ENCODE data around the gene ACOT13. TPM values are rescaled to one million over a fixed set of nuclear protein-coding genes. Genes with fewer than 3 reads are reported as not detected.
A peak's percentile ranks its signal among the peaks of the same experiment; 100 is the strongest.
"Not testable (repeated sequence)": the region's sequence is repeated elsewhere in the genome, so short reads cannot be mapped to it uniquely, and the experiment has no call there.

ACOT13 gene
- total RNA-seq, 1 donor from 2014 or later = 25.3 TPM

DNA sequence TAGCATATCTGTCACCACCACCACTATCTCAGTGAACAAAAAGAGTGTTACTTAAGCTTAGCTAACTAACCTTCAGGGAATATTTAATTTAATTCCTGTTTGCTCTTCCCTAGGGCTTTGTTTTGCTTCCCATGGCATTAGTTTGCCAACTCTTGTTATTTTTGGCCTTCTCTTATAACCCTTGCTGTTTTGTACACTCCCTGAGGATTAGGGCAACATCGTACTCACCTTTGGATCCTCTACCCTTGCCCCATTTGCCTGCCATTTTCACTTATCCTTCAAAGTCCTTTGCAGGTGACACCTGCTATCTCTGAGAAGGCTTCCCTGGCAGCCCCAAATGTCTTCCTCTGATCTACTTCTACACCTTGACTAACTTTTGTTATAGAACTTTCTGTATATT lies 23.7 kb downstream of the ACOT13 start:
- DNase-seq = no peak
- intact Hi-C loops (cut with micrococcal nuclease) = loop anchor here (10.0 kb wide), 1 partner anchor 46 kb away; the partner anchor contains the start of gene KIAA0319
- Mint-ChIP-seq H3K4me3 (no peak overlapping the region), H3K27me3 (no peaks in the 10 kb centered on the region), H3K27ac (no peak overlapping the region), H3K9me3 (no peaks in the 10 kb centered on the region), H3K4me1 (peaks cover 6% of the 10 kb centered on the region), H3K36me3 (ENCODE audit: low read depth) (peaks cover 3% of the 10 kb centered on the region)

DNA sequence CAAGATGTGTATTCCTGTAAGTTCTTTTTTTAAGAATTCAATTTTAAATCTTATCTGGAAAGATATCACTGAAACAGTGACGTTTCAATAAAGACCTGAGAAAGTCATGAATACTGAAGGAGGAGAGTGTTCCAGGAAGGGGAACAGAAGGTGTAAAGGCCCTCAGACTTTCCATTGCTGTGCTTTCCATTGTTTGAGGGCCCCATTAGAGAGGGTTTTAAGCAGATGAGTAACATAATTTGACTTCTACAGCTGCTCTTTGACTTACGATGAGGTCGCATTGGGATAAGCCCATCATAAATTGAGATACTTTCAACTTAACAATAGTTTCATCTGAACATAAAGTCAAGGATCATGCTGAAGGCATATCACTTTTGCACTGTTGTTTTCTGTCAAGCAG lies 24.7 kb downstream of the ACOT13 start:
- H3K4me1 Mint-ChIP-seq = peaks cover 10% of the 10 kb centered on the region
- no peak overlapping the region for H3K4me3 Mint-ChIP-seq
- H3K27ac Mint-ChIP-seq = no peak overlapping the region
- H3K36me3 Mint-ChIP-seq (ENCODE audit: low read depth) = peaks cover 3% of the 10 kb centered on the region
- intact Hi-C loops (cut with micrococcal nuclease) = loop anchor here (10.0 kb wide), 1 partner anchor 47 kb away; the partner anchor contains the start of gene KIAA0319
- H3K9me3 Mint-ChIP-seq = no peaks in the 10 kb centered on the region
- no peaks in the 10 kb centered on the region for H3K27me3 Mint-ChIP-seq
- DNase-seq = no peak

DNA sequence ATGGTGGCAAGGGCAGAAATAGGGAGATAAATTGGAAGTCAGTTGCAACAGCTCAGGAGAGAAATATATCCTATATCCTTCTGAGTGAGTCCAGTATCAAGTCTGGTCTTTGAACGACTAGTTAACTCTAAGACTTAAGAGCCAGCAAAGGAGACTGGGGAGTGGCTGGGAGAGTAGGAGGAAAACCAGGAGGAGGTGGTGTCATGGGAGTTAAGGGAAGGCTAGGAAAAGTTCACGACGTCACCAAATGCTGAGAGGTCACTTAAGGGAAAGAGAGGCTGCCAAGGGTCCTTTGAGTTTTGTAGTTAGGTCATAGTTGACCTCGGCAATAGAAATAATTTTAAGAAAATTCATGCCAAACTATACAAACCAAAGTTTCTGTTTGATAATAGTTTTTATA lies 25.1 kb downstream of the ACOT13 start:
- Mint-ChIP-seq H3K36me3 (ENCODE audit: low read depth) (peaks cover 3% of the 10 kb centered on the region), H3K9me3 (no peaks in the 10 kb centered on the region), H3K27me3 (no peaks in the 10 kb centered on the region), H3K4me3 (no peak overlapping the region), H3K27ac (no peak overlapping the region), H3K4me1 (peaks cover 10% of the 10 kb centered on the region)
- intact Hi-C loops (cut with micrococcal nuclease) = loop anchor here (10.0 kb wide), 1 partner anchor 47 kb away; the partner anchor contains the start of gene KIAA0319
- DNase-seq = no peak

DNA sequence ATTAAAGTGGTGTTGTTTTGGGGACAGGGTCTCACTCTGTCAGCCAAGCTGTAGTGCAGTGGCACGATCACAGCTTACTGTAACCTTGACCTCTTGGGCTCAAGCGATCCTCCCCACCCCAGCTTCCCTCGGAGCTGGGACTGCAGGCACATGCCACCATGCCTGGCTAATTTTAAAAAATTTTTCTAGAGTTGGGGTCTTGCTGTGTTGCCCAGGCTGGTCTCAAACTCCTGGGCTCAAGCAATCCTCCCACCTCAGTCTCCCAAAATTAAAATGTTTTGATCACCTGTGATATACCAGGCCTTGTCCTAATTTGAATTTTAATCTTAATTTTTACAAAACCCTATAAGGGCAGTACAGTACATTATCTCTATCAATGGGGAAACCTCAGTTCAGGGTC lies 25.5 kb downstream of the ACOT13 start:
- H3K36me3 Mint-ChIP-seq (ENCODE audit: low read depth) = peaks cover under 1% of the 10 kb centered on the region
- H3K9me3 Mint-ChIP-seq = no peaks in the 10 kb centered on the region
- no peak overlapping the region for H3K27ac Mint-ChIP-seq
- no peaks in the 10 kb centered on the region for H3K27me3 Mint-ChIP-seq
- no peak overlapping the region for H3K4me3 Mint-ChIP-seq
- intact Hi-C loops (cut with micrococcal nuclease) = loop anchor here (10.0 kb wide), 1 partner anchor 48 kb away; the partner anchor contains the start of gene KIAA0319
- no peak for DNase-seq
- H3K4me1 Mint-ChIP-seq = peaks cover 10% of the 10 kb centered on the region

DNA sequence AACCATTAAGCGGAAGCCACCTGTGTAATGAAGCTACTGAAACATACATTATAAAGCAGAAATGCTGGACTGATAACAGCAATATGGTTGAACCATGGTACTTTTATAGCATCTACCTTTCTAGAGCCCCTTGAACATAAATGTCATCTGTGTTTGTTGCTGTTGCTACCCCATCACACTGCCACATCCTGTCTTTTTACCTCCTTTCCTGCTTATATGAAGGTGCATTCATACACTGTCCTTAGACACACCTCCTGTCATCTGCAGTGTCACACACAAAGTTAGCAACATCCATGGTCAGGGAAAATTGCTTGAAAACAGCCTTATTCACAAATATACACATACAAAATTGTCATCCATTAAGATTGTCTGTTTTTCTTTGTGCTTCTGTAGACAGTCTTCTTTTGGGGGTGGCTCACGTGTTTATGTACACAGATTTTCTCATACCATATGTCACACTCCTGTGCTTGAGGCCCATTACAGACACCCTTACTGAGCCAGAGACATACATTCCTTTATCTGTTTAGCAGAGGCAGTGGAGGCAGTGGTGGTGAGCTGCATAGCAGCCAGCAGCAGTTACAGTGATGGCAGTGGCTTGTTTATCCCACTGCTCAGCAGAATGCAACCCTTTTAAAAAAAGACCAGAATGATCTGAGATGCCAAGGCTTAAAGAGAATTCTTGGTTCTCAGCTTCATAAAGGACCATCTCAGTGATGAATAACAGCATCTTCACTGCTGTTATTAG lies 26.1 kb downstream of the ACOT13 start:
- H3K27ac Mint-ChIP-seq = no peak overlapping the region
- intact Hi-C loops (cut with micrococcal nuclease) = loop anchor here (10.0 kb wide), 1 partner anchor 48 kb away; the partner anchor contains the start of gene KIAA0319

DNA sequence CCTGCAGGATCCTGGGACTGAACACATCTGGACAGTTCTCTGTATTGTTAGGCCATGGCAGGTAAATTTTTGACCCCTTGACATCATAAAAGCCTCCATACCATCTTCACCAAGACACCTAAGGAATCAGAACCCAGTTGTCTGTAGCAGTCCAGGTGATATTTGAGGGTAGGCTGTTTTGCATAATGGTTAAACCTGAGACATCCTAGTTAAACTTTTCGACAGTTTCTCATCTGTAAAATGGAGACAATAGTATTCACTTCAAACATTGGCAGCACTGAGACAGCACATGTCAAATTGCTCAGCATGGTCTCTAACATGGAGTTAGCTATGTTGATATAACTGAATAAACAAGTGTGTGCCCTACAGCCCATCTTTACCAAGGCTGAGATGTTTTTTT lies 27.3 kb downstream of the ACOT13 start:
- peaks cover 7% of the 10 kb centered on the region for H3K36me3 Mint-ChIP-seq (ENCODE audit: low read depth)
- no peak for DNase-seq
- H3K4me3 Mint-ChIP-seq = no peak overlapping the region
- intact Hi-C loops (cut with micrococcal nuclease) = loop anchor here (10.0 kb wide), 1 partner anchor 49 kb away; the partner anchor contains the start of gene KIAA0319
- no peaks in the 10 kb centered on the region for H3K27me3 Mint-ChIP-seq
- H3K9me3 Mint-ChIP-seq = no peaks in the 10 kb centered on the region
- H3K4me1 Mint-ChIP-seq = peaks cover 10% of the 10 kb centered on the region
- no peak overlapping the region for H3K27ac Mint-ChIP-seq

More for the DNA sequence above, 26.1 kb downstream of the ACOT13 start:
- H3K9me3 Mint-ChIP-seq = no peaks in the 10 kb centered on the region
- no peak for DNase-seq
- H3K27me3 Mint-ChIP-seq = no peaks in the 10 kb centered on the region
- no peak overlapping the region for H3K4me3 Mint-ChIP-seq
- H3K36me3 Mint-ChIP-seq (ENCODE audit: low read depth) = peaks cover 3% of the 10 kb centered on the region
- H3K4me1 Mint-ChIP-seq = peaks cover 10% of the 10 kb centered on the region

DNA sequence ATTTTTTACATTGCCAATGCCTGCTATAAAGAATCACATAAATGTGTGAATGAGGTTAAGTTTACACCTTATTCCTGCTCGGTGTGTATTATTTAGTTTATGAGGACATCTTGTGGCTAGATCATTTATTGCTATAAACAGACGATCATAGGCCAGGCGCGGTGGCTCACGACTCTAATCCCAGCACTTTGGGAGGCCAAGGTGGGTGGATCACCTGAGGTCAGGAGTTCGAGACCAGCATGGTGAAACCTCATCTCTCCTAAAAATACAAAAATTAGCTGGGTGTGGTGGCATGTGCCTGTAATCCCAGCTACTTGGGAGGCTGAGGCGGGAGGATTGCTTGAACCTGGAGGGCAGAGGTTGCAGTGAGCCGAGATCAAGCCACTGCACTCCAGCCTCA lies 28.8 kb downstream of the ACOT13 start:
- Mint-ChIP-seq H3K36me3 (ENCODE audit: low read depth) (peaks cover 14% of the 10 kb centered on the region), H3K4me1 (peaks cover 17% of the 10 kb centered on the region)
- H3K9me3 Mint-ChIP-seq, H3K4me3 Mint-ChIP-seq, H3K27ac Mint-ChIP-seq, H3K27me3 Mint-ChIP-seq: not testable (repeated sequence)
- DNase-seq = peak; percentile 76
- intact Hi-C loops (cut with micrococcal nuclease) = loop anchor here (1.0 to 10.0 kb wide), 3 partner anchors 51 to 263 kb away; partner anchors contain the start of gene KIAA0319

DNA sequence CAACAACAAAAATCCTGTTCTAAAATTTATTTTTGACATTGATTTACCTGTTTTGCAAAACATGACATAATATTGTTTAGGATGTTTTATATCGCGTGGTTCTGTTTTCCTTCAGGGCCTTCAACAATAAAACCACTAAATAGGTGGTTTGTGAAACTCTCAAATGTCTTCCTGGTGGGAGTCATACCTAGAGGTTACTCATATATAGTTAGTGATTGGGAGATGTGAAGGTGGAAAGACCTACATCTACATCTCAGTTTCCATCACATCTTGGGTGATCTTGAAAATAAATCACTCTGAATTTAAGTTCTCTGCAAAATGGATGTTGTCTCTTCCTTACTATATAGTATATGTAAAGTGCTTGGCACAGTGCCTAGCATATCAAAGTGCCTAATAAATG lies 29.2 kb downstream of the ACOT13 start:
- H3K36me3 Mint-ChIP-seq (ENCODE audit: low read depth) = peaks cover 18% of the 10 kb centered on the region
- DNase-seq = no peak
- H3K27ac Mint-ChIP-seq = peak overlapping the region; percentile 8
- intact Hi-C loops (cut with micrococcal nuclease) = loop anchor here (5.0 to 10.0 kb wide), 2 partner anchors 51 to 264 kb away; partner anchors contain the start of gene KIAA0319
- no peaks in the 10 kb centered on the region for H3K9me3 Mint-ChIP-seq
- H3K27me3 Mint-ChIP-seq = no peaks in the 10 kb centered on the region
- H3K4me1 Mint-ChIP-seq = peaks cover 20% of the 10 kb centered on the region
- H3K4me3 Mint-ChIP-seq = no peak overlapping the region

DNA sequence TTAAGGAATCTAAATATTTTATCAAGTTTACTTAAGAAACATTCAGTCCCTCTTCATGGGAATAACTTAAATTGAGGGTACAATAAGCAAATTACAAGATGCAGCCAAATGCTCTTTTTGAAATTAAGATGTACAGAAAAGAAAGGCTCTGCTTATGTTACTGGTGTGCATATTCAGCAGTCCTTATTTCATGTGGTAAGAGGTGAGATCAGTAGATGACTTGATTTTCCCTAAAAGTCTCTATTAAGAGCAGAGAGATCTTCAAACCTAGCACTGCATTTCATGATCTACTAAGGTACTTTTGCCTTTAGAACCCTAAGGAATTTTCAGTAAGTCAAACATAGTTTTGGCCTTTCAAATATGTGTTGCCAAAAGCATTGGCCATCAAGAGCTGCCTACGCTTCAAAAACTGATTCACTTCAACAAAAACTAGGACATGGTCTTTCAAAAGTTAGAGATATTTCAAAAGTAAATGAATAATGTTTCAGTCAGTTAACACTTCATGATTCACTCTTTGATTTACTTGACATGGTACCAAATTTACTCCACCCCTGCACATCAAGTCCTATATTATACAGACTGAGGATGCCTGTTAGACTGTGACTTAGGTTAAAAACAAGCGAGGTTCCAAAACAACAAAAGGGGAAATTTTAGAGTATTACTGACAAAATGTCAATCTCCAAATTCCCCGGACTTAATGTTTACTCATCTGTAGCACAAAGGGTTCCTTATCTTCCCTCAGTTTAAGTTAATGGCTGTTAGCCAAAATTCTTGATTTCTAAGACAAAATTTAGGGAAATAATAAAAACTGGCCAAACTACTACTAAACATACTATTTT lies 32.9 kb downstream of the ACOT13 start:
- peaks cover 21% of the 10 kb centered on the region for H3K4me1 Mint-ChIP-seq
- intact Hi-C loops (cut with micrococcal nuclease) = loop anchor here (5.0 to 10.0 kb wide), 3 partner anchors 32 to 267 kb away; partner anchors contain the start of genes ACOT13, KIAA0319 and TDP2

DNA sequence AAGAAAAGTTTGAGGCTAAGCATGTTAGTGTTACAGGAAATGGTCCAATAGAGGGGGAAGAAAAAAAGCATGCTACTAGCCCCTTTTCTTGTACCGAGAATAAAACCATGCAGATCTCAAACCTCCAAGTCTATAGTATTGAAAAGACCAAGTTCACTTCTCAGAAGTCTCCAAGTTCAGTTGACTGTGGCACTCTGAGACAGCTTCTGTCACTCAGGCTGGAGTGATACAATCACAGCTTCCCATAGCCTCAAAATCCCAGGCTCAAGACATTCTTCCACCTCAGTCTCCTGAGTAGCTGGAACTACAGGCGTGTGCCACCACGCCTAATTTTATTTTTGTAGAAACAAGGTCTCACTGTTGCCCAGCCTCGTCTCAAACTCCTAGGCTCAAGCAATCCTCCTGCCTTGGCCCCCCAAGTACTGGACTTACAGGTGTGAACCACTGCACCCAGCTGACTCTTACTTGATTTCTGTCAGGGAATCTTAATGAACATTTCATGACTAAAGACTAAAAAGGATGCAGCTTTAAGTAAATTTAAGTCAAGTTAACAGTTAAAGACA lies 35.9 kb downstream of the ACOT13 start:
- H3K9me3 Mint-ChIP-seq = no peaks in the 10 kb centered on the region
- H3K4me3 Mint-ChIP-seq = no peak overlapping the region
- no peak overlapping the region for H3K27ac Mint-ChIP-seq
- H3K4me1 Mint-ChIP-seq = peaks cover 17% of the 10 kb centered on the region
- H3K36me3 Mint-ChIP-seq (ENCODE audit: low read depth) = peaks cover 68% of the 10 kb centered on the region
- intact Hi-C loops (cut with micrococcal nuclease) = loop anchor here (5.0 kb wide), 1 partner anchor 36 kb away; the partner anchor contains the start of genes ACOT13 and TDP2
- no peak for DNase-seq
- no peaks in the 10 kb centered on the region for H3K27me3 Mint-ChIP-seq

More for the DNA sequence above, 32.9 kb downstream of the ACOT13 start:
- H3K27ac Mint-ChIP-seq = peak overlapping the region; percentile 71
- DNase-seq = no peak
- no peaks in the 10 kb centered on the region for H3K27me3 Mint-ChIP-seq
- H3K9me3 Mint-ChIP-seq = no peaks in the 10 kb centered on the region
- H3K36me3 Mint-ChIP-seq (ENCODE audit: low read depth) = peaks cover 42% of the 10 kb centered on the region
- no peak overlapping the region for H3K4me3 Mint-ChIP-seq

DNA sequence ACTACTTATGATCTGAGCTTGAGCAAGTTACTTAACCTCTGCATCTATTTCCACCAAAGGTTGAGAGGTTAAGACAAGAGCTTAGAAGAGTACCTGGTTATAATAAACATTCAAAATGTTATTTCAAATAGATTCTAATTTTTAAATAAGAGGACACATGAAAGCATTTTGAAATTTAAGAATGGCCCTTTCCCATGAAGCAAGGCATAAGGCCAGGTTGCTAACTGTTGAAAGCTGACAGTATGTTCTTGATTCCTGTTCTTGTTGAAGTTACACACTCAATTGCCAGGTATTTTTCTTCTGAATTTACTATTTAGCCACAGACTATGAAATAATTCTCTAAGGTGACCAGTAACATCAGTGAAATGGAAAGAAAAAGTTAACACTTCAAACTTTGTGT lies 37.6 kb downstream of the ACOT13 start:
- H3K27me3 Mint-ChIP-seq = no peaks in the 10 kb centered on the region
- no peak overlapping the region for H3K4me3 Mint-ChIP-seq
- peaks cover 76% of the 10 kb centered on the region for H3K36me3 Mint-ChIP-seq (ENCODE audit: low read depth)
- H3K9me3 Mint-ChIP-seq = no peaks in the 10 kb centered on the region
- H3K4me1 Mint-ChIP-seq = peaks cover 20% of the 10 kb centered on the region
- DNase-seq = no peak
- H3K27ac Mint-ChIP-seq = no peak overlapping the region
- intact Hi-C loops (cut with micrococcal nuclease) = loop anchor here (5.0 kb wide), 1 partner anchor 37 kb away; the partner anchor contains the start of genes ACOT13 and TDP2

DNA sequence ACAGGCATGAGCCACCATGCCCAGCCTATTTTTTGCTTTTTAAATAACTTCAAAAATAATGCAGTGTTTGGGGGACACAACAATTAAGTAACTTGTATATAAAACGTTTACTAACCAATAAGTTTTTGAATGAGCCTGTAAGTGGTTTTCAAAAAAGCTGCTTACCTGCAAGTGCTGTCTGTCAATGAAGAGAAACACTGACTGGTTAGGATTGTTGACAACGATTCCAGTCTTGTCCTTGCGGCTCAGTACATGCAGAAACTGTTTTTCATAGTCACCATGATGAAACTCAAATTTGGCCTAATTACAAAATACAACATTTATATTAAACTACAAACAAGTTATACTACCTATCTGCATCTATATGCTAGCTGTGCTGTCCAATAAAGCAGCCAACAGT lies 41.7 kb downstream of the ACOT13 start:
- Mint-ChIP-seq H3K27ac (no peak overlapping the region), H3K9me3 (no peaks in the 10 kb centered on the region), H3K36me3 (ENCODE audit: low read depth) (peaks cover 81% of the 10 kb centered on the region), H3K4me1 (peaks cover 33% of the 10 kb centered on the region), H3K4me3 (no peak overlapping the region), H3K27me3 (no peaks in the 10 kb centered on the region)
- intact Hi-C loops (cut with micrococcal nuclease) = no loop called here
- DNase-seq = no peak

DNA sequence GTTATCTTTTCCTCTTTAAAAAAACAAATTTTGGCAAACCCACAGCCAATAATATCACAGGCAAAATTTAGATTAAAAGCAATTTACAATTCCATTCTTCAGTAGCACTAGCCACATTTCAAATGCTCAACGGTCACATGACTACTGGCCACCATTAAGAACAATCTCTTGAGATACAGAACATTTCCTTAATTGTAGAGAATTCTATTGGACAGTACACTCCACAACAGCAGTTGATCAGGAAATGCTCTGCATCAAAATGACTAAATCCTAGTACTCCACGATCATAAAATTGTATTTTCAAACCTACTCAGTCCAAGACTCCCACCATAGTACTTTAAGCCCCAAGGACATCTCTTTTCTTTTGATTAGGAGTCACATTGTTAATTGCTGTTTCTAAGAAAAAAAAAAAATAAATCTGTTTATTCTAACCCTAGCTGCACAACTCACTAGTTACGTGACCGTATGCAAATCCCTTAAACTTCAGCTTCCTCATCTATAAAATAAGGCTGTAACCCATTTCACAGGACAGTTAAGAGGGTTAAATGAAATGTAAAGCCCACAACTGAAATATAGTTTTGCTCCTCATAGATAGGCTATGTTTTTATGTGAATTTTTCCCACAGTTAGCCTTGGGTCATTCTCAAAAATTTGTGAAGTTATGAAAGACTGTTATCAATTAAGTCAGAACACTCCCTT lies 42.3 kb downstream of the ACOT13 start:
- Mint-ChIP-seq H3K27me3 (no peaks in the 10 kb centered on the region), H3K4me3 (no peak overlapping the region), H3K4me1 (peaks cover 38% of the 10 kb centered on the region), H3K36me3 (ENCODE audit: low read depth) (peaks cover 81% of the 10 kb centered on the region), H3K27ac (peak overlapping the region; percentile 4), H3K9me3 (no peaks in the 10 kb centered on the region)
- DNase-seq = no peak
- intact Hi-C loops (cut with micrococcal nuclease) = no loop called here
